A549 treated with AZD2906 at 1 μM for 4 hours (cell line): ENCODE measurements around the gene LRRC75B. TPM values are rescaled to one million over a fixed set of nuclear protein-coding genes. Genes with fewer than 3 reads are reported as not detected.

Experiments
- total RNA-seq: library from RNA; stranded (reverse); fragments of 200-300 nt; extraction: Qiagen RNA extraction; gene quantifications from 5 replicates; pipeline ENCODE4 v1.2.3, GENCODE V29; 2022

Gene LRRC75B
- total RNA-seq, result 5.0 to 9.0 TPM (median 8.2 TPM) in 5 replicates

GRCh38 chr22:24592851-24593558 is at the start of gene LRRC75B:
TSS of gene LRRC75B (minus strand) at chr22:24593073. CDS start at chr22:24593039, 34 bp downstream.

GRCh38 chr22:24602847-24603769 is 10.2 kb upstream of the LRRC75B start, which contains the start of gene GGT1:
TSS of gene GGT1 (plus strand) at chr22:24603193. CDS start at chr22:24611082, 7,889 bp downstream.

GRCh38 chr22:24555165-24556039 is 37.5 kb downstream of the LRRC75B start, which contains the start of gene SNRPD3:
TSS of gene SNRPD3 (plus strand) at chr22:24555999. CDS start at chr22:24557675, 1,676 bp downstream.

GRCh38 chr22:24554313-24555164 is 38.3 kb downstream of the LRRC75B start, which contains the start of gene GUCD1:
TSS of gene GUCD1 (minus strand) at chr22:24555138. CDS start at chr22:24554991, 147 bp downstream.

Other genes with a start within 250 kb of the LRRC75B start
- gene ADORA2A, start 165.5 kb downstream of the LRRC75B start, total RNA-seq, result 0.42 to 0.92 TPM (median 0.70 TPM) in 5 replicates
- 0.08 TPM in 1 of 5 replicates, not detected in the others for gene UPB1, start 97.7 kb downstream of the LRRC75B start, total RNA-seq
- gene GUCD1, start 37.9 kb downstream of the LRRC75B start, total RNA-seq, result 46.6 to 55.4 TPM (median 48.5 TPM) in 5 replicates
- 143 to 245 TPM (median 148 TPM) in 5 replicates for gene SNRPD3, start 37.1 kb downstream of the LRRC75B start, total RNA-seq
- 88.6 to 112 TPM (median 103 TPM) in 5 replicates for gene GGT1, start 10.1 kb upstream of the LRRC75B start, total RNA-seq
- not detected in 5 replicates for gene PIWIL3, start 181.6 kb upstream of the LRRC75B start, total RNA-seq
- 0.42 to 0.87 TPM (median 0.77 TPM) in 5 replicates for gene SGSM1, start 213.1 kb upstream of the LRRC75B start, total RNA-seq